Myometrial cell (primary cell): Measurements from ENCODE around the gene CACNG3. TPM values are rescaled to one million over a fixed set of nuclear protein-coding genes. Genes with fewer than 3 reads are reported as not detected.

Experiments
- total RNA-seq: library from RNA; depleted of rRNA; stranded (reverse); fragments of >200 nt; gene quantifications from 2 replicates; pipeline ENCODE4 v1.2.3, GENCODE V29; 2015

The CACNG3 gene
- not detected in 2 replicates for total RNA-seq

DNA sequence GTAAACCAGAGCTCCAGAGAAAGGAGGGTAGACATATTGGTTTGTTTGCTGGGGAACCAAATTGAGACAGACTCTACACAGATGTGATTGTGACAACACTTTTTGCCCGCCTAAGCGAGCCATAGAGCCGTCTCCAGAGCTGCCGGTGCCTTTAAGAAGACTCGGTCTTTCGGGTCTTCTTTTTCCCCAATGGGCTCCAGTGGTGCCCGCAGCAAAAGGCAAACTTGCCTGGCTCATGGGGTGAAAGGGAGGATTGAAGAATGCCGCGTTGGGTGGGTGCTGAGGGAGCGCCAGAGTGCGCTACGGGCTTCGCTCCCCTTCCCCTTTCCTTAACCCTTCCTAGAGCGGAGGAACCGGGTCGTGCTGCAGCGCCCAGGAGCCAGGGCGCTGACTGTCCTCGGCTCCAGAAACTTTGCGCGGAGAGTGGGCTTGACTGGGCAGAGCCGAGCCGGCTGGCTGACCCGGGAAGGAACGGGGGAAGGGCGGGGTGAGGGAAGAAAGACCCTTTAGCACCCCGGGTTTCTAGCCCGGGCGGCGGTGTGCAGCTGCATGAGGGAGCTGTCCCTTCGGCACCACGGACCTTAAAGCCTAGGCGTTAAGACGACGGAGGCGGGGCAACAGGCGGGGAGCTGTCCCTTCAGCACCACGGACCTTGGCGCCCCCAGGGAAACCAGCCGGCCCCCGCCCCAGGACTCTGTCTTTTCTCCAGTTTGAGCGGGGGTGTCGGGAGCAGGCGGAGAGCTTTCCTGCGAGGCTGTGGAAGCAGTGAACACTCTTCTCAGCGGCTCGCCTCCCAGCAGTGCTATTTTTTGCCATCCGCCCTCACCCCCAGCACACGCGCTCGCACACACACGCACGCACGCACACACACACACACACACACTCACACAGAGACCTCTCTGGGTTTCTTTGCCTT, at the start of gene CACNG3:
CACNG3 (plus strand) TSS at position 880 of the 916 bp plus-strand sequence. CDS start 420 bp downstream, outside the sequence.

